Activated CD4-positive, alpha-beta T cell treated with anti-CD3 and anti-CD28 coated beads, Interleukin-2, amount 50 U/mL, for 48 hours (primary cell): ENCODE results near the gene RNASET2.
A peak's percentile ranks its signal among the peaks of the same experiment; 100 is the strongest.
"Not testable (repeated sequence)": the region's sequence is repeated elsewhere in the genome, so short reads cannot be mapped to it uniquely, and the experiment has no call there.

Experiments
- DNase-seq, 2 experiments: peaks; one replicate each; pipeline ENCODE4 v3.0.0-alpha.2; 2020

RNASET2 gene

GRCh38 chr6:166925141-166925996 lies 31.0 kb downstream of the RNASET2 start:
- DNase-seq: no peak

DNA sequence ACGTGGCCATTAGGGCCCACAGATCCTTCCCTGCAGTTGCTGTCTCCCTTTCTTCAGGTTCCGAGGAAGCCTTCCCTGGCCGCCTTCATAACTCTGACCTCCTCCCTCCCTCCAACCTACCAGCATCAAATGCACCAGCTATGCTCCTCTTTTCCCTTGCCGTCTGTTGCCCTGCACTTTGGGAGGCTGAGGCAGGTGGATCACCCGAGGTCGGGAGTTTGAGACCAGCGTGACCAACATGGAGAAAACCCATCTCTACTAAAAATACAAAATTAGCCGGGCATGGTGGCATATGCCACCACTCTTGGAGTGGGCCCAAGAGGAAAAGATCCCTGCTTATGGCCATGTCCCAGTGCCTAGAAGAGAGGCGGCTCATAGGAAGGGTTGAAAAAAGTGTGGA lies 31.8 kb downstream of the RNASET2 start:
- no peak for DNase-seq

GRCh38 chr6:166922937-166923336 lies 33.4 kb downstream of the RNASET2 start:
- DNase-seq: no peak

DNA sequence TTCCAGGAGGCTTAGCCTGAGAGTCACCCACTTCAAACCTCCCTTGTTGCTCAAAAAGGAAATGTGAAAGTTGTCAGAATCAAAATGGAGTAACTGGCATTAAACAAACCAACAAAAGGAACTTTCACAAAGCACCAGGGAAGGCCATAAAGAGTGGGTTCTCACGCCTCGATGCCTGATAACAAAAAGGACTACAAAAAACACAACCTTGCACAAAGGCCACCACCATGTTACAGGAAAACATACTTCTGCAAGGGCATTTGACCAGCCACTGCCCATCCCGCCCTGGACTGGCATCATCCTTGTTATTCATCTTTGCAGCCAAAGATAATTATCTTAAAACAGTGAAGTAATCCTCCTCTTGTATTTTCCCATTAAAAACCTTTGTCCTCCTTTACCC lies 34.8 kb downstream of the RNASET2 start:
- no peak for DNase-seq

DNA sequence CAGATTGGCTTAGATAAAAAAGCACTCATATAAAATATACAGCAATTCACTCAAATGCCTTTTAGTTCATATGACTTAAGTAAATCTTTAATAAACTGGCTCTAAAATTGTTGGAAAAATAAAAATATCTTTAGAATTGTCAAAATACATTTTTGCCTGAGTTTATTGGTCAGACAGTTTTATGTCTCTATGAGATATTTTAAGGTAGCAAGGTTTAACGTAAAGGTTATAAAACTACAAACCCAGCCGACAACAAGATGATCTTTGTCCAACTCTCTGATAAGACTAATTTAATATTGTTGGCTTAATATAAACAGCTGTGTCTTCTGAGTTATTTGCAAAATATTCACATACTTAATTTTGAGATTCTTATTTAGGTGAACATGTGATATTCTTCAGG lies 39.5 kb downstream of the RNASET2 start:
- no peak for DNase-seq

DNA sequence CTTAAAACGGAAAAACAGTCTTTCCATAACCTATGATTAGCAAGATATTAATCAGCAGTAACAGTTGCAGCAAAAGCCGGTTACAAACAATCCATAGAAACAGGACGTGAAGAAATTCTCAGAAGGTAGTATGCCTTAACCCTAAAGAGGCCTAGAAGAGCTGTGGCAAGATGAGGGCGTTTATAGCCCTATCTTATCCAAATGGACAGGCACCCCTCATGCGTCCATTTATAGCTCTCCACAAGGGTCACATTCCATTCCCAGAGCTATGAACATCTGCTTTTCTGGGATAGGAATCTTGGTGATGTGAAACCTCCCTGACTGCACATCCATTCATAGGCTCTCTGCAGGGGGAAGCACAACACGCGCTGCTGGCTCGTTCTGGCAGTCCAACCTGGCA lies 40.9 kb downstream of the RNASET2 start:
- DNase-seq: not testable (repeated sequence)

DNA sequence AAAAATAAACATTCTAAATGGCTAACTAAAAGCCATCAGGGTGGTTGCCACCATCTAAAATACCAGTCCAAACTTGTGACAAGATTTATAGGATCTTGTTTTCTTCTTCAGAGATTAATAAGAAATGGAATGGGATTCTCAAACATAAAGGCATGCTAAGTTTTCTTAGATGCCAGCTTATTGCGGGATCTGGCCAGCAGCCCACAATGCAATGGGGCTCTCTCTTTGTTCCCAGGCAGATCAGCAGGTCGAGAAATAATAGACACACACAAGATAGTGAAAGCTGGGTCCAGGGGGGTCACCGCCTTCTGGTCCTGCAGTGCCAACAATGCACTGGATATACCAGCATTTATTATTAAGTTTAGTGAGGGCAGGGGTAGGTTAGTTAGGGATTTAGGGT lies 41.4 kb downstream of the RNASET2 start:
- not testable (repeated sequence) for DNase-seq

DNA sequence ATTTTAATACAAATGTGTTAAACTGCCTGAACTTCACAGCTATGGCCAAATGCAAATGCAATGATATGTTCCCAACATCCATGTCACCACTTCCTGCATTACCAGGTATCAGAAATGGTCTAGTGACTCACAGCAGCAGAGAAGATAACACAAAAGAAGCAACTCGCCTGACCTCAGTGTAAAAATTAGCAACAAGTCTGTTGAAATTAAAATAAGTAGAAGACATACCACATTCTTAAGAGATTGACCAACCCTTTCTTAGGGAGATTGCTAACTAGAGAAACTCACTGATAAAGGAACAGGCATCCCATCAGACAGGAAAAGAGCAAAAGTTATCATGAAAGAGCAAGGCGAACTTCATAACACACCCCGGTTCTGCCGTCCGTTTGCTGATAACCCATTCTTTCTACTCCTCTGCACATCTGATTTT lies 45.1 kb downstream of the RNASET2 start:
- no peak for DNase-seq

DNA sequence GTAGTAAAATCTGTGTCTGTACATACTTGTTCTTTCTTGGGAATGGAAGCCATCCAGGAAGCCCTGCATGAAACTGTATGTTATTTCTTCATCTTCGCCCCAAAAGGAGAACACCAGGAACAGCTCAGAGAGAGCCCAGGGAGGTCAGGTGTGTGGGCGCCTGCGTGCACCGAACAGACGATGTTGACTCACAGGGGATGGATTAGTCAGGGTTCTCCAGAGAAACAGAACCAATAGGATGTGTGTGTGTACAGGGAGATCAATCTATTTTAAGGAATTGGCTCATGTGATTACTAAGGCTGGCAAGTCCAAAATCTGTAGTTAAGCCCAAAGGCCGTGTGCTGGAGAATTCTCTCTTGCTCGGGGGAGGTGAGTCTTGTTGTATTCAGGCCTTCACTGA lies 45.7 kb downstream of the RNASET2 start:
- DNase-seq: peak; percentile 22 to 44

- DNase-seq: no peak
Observed at GRCh38 chr6:166908811-166909210, 47.5 kb downstream of the RNASET2 start.

GRCh38 chr6:166907871-166908806 lies 48.2 kb downstream of the RNASET2 start:
- no peak for DNase-seq

DNA sequence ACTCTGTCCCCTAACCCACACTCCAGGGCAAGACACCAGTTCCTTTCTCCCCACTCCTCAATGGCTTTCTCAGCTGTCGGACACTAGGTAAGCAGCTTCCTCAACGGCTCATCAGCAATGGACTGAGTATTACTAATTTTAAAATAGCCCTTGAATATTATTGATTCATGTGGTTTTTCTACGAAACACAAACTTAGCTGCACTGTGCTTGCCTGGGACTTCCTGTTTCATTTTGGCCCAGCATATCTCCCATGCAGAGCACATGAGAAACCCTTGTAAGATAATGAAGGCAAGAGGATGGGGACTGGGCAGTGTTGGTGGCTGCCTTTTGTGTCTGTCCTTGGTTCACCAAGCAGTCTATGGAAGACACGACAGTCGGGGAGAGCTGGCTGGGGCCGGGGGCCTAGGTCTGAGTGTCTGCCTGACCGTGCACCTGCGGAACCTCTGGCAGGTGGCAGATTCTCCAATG lies 48.9 kb downstream of the RNASET2 start:
- DNase-seq: no peak

DNA sequence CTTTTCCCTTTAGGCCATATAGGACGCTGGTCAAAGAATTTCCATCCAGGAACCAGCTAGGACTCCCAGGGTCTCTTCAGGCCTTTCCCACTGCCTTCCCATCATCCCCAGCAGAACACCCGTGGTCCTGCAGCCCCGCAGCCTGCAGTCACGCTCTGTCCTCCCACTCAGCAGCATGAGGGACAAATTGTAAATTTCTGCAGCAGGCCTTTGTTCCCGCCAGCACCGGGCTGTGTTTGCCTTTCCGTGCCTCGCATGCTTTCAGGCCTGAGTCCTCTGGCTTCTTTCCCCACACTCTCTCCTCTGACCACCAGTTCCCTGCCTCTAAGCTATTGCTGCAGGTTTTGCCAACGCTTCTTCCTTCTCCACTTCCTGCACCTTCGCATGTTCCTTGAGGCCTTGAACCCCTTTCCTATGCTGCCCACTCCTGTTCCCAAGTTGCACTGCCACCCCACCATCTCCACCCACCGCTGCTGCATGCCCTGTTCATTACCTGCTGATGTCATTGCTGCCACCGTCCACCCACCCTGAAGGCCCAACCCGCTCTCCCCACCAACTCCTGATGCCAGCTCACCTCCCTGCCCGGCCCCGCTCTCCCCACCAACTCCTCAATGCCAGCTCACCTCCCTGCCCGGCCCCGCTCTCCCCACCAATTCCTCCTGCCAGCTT lies 49.8 kb downstream of the RNASET2 start:
- no peak for DNase-seq

DNA sequence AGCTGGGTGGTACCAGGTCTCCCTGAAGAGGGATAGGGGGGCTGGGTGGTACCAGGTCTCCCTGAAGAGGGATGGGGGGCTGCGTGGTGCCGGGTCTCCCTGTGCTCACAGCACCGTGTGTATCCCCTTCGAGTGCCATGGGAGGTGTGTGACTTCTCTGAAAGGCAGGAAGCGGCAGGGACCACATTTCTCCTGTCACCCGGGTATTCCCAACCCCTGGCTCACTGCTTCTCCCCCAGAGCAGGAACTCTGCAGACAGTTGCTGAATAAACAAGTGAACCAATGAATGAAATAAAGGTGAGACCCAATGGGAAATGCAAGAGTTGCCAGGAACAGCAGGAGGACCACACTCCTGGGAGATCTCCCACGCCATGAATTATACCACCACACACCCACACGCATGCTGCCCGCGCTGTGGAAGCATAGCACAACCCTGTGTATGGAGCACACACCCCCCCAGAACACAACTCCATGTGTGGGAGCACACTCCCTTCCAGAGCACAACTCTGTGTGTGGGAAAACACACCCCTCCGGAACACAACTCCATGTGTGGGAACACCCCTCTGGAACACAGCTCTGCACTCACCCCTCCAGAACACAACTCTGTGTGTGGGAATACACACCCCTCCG lies 50.7 kb downstream of the RNASET2 start:
- DNase-seq: no peak

- DNase-seq: no peak
Observed at GRCh38 chr6:166905013-166905412, 51.3 kb downstream of the RNASET2 start.

DNA sequence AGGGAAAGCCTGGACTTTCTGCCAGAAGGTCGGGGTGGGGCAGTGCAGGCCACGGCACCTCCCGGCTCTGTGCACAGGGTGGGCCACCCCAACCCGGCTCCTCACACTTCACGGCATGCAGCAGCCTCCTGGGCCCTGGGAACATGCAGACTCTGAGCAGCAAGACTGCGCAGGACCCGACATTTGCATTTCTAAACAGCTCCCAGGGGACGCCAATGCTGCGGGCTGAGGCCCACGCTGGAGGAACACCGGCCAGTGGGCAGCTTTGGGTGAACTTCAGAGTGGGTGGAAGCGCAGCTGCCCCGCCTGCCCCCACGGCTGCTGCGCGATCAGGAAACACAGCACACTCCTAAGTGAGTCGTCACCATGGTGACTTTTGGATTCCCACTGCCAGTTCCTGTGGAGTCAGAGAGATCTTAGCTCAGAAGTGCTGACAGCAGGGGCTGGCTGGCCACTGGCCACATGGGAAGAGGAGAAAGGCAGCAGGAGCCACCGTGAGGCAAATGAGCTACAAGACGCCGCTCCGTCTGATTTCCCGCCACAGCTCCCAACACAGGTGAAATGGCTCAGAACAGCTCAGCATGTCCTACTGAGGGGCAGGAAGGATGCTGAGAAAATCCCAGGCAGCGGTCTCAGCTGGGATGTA lies 52.1 kb downstream of the RNASET2 start:
- no peak for DNase-seq

- DNase-seq: no peak
Observed at GRCh38 chr6:166903500-166903899, 52.9 kb downstream of the RNASET2 start.

DNA sequence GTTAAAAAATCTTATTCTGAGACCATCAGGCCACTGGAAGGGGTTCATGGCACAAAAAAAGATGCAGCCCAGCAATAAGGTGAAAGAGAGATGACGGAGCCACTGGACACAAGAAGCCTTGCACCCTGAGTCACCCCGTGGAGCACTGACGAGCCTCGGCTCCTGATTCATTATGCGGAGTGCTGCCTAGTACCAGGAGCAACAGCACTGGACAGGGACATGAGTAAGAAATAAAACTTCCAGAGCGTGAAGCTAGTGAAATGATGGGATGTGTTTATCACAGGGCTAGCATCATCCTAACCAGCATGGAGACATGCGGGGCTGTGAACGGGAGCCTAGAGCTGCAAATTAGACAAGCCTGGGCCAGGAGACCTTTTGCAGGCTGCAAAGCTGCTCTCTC lies 53.3 kb downstream of the RNASET2 start:
- no peak for DNase-seq

DNA sequence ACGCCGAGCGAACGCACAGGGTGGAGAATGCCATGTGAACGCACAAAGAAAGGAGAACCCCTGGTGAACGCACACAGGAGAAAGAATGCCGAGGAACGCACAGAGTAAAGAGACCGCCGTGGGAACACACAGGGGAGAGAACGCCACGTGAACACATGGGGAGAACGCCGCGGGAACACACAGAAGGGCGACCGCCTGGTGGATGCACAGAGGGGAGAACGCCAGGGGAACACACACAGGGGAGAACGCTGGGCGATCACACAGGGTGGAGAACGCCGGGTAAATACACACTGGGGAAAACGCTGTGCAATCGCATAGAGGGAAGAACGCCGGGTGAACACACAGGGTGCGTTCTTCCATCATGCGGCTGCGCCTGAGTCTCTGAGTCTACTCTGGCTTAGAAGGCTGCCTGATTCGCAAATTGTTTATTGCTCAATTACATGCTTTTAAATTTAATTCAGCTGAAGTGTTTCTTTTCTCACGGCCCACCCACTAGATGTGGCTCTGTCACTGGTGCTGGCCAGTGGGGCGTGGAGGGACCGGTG lies 54.1 kb downstream of the RNASET2 start:
- DNase-seq: no peak

DNA sequence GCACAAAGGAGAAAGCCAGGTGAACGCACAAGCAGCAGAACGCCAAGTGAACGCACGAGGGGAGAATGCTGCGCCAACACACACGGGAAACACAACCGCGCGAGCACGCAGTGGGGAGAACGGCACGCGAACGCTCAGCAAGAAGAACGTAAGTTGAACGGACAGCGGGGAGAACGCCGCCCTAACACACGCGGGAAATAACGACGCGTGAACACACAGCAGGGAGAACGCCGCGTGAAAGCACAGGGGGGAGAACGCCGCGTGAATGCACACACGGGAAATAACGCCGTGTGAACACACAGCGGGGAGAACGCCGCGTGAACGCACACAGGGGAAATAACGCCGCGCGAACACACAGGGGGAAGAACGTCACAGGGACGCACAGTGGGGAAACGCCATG lies 54.7 kb downstream of the RNASET2 start:
- no peak for DNase-seq

DNA sequence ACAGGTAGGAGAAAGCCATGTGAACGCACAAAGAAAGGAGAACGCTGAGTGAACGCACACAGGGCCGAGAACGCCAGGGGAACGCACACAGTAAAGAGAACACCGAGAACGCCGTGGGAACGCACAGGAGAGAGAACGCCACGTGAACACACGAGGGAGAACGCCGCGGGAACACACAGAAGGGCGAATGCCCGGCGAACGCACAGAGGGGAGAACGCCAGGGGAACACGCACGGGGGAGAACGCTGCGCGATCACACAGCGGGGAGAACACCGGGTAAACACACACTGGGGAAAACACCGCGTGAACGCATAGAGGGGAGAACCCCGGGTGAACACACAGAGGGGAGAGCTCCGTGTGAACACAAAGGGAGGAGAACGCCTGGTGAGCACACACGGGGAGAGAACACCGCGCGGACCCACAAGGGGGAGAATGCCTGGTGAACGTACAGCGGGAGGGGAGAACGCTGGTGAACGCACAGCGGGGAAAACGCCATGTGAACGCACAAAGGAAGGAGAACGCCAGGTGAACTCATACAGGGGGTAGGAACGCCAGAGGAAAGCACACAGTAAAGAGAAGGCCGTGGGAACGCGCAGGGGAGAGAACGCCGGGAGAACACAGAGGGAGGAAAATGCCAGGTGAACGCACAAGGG lies 55.3 kb downstream of the RNASET2 start:
- no peak for DNase-seq
